ENCODE measurements around the gene NUB1.

The NUB1 gene

GRCh38 chr7:151396328-151396970 is 54.8 kb downstream of the NUB1 start:
- no peak for TF ChIP-seq CTCF (IDR thresholded peaks at IDR 0.05; ENCODE audit: borderline replicate concordance, control extremely low read depth, extremely low read depth, insufficient read depth, missing control alignments)
- in situ Hi-C loops (cut with MboI; ENCODE audit: low sequenced_read_pairs, unreplicated experiment) = no loop called here
- no peak for DNase-seq (ENCODE audit: low spot score)

GRCh38 chr7:151397026-151397425 is 55.4 kb downstream of the NUB1 start:
- no peak for DNase-seq (ENCODE audit: low spot score)
- in situ Hi-C loops (cut with MboI; ENCODE audit: low sequenced_read_pairs, unreplicated experiment) = no loop called here
- no peak for TF ChIP-seq CTCF (IDR thresholded peaks at IDR 0.05; ENCODE audit: borderline replicate concordance, control extremely low read depth, extremely low read depth, insufficient read depth, missing control alignments)

GRCh38 chr7:151398446-151399304 is 57.1 kb downstream of the NUB1 start:
- no peak for DNase-seq (ENCODE audit: low spot score)
- in situ Hi-C loops (cut with MboI; ENCODE audit: low sequenced_read_pairs, unreplicated experiment) = no loop called here
- no peak for TF ChIP-seq CTCF (IDR thresholded peaks at IDR 0.05; ENCODE audit: borderline replicate concordance, control extremely low read depth, extremely low read depth, insufficient read depth, missing control alignments)

- in situ Hi-C loops (cut with MboI; ENCODE audit: low sequenced_read_pairs, unreplicated experiment) = no loop called here
- DNase-seq (ENCODE audit: low spot score) = no peak
- TF ChIP-seq CTCF (IDR thresholded peaks at IDR 0.05; ENCODE audit: borderline replicate concordance, control extremely low read depth, extremely low read depth, insufficient read depth, missing control alignments) = no peak
These were observed 57.6 kb downstream of the NUB1 start for GRCh38 chr7:151399305-151399601.

GRCh38 chr7:151399906-151400305 is 58.3 kb downstream of the NUB1 start:
- no peak for DNase-seq (ENCODE audit: low spot score)
- in situ Hi-C loops (cut with MboI; ENCODE audit: low sequenced_read_pairs, unreplicated experiment) = no loop called here
- no peak for TF ChIP-seq CTCF (IDR thresholded peaks at IDR 0.05; ENCODE audit: borderline replicate concordance, control extremely low read depth, extremely low read depth, insufficient read depth, missing control alignments)

- DNase-seq (ENCODE audit: low spot score) = peak; percentile 75
- no peak for TF ChIP-seq CTCF (IDR thresholded peaks at IDR 0.05; ENCODE audit: borderline replicate concordance, control extremely low read depth, extremely low read depth, insufficient read depth, missing control alignments)
- in situ Hi-C loops (cut with MboI; ENCODE audit: low sequenced_read_pairs, unreplicated experiment) = no loop called here
These were observed 59.2 kb downstream of the NUB1 start for GRCh38 chr7:151400626-151401315.

Data from GM13976 (cell line).